Spinal cord (tissue), 10 donors: ENCODE results near the gene TRAPPC3L. TPM values are rescaled to one million over a fixed set of nuclear protein-coding genes. Genes with fewer than 3 reads are reported as not detected.
A peak's percentile ranks its signal among the peaks of the same experiment; 100 is the strongest.

Experiments used
- DNase-seq, 6 donors: peaks; one replicate each; pipeline versions ENCODE4 v3.0.0 to v3.0.0-alpha.2; 2013 to 2015; ENCODE audit warnings: low spot score in 6 of 6, low read depth in 4 of 6
- H3K27ac ChIP-seq: one replicate; pipeline ENCODE4 v1.5.1; 2013; ENCODE audit warnings: low read depth, low read length, control low read depth
- H3K27me3 ChIP-seq: one replicate; pipeline ENCODE4 v1.6.1; 2013; ENCODE audit warnings: low read length; ENCODE audit not compliant: control insufficient read depth, insufficient read depth
- H3K36me3 ChIP-seq: one replicate; pipeline ENCODE4 v1.6.1; 2013; ENCODE audit warnings: low read length; ENCODE audit not compliant: control insufficient read depth, insufficient read depth
- H3K4me1 ChIP-seq: one replicate; pipeline ENCODE4 v1.6.1; 2013; ENCODE audit warnings: low read length; ENCODE audit not compliant: control insufficient read depth, insufficient read depth
- H3K4me3 ChIP-seq: one replicate; pipeline ENCODE4 v1.5.1; 2013; ENCODE audit warnings: low read depth, low read length, control low read depth
- H3K9me3 ChIP-seq: one replicate; pipeline ENCODE4 v1.6.1; 2013; ENCODE audit warnings: low read length; ENCODE audit not compliant: control insufficient read depth, insufficient read depth
- WGBS: methylation state at CpG from one replicate; pipeline ENCODE4 v1.1.5; 2013; ENCODE audit warnings: missing lambda C conversion rate; ENCODE audit not compliant: insufficient coverage; 5-methylcytosine and 5-hydroxymethylcytosine counted together
- long read RNA-seq, 4 donors: transcript quantifications; one replicate each; lab custom pipeline, GENCODE V29; 2026
- polyA plus RNA-seq, 2 donors: library from polyadenylated mRNA; unstranded; fragments of 120-200 nt; gene quantifications; one replicate each; pipeline ENCODE4 v1.2.1, GENCODE V29; 2013; ENCODE audit not compliant: insufficient read length in 2 of 2
- total RNA-seq, 2 donors: library from RNA; depleted of rRNA in 1 of 2; stranded (reverse); fragments of 120-200 nt in 1 of 2; fragments of >200 nt in 1 of 2; gene quantifications; one replicate each; pipeline versions ENCODE4 v1.2.3 to v1.2.4, GENCODE V29; 2013 to 2014
- donor health status: healthy.

Gene TRAPPC3L
- total RNA-seq (10 to 100 TPM in 1 of 2 donors, under 1 TPM in 1; 0.33 to 16.1 TPM), polyA plus RNA-seq (under 1 TPM; 0.45 to 0.46 TPM)
- long read RNA-seq, donor 1, partial matches to known transcripts: 356 of 466 reads
- long read RNA-seq, donor 1, other reads (novel, unspliced or antisense): 110 of 466 reads
- long read RNA-seq, donor 2: 0 reads
- long read RNA-seq, donor 3: 0 reads
- long read RNA-seq, donor 4, partial matches to known transcripts: 0 of 1 reads
- long read RNA-seq, donor 4, other reads (novel, unspliced or antisense): 0 of 1 reads

- Histone ChIP-seq H3K4me3 (no peak within 1 kb of the TSS), H3K36me3 (no peaks in the 10 kb centered on the region), H3K4me1 (no peaks in the 10 kb centered on the region), H3K27me3 (no peaks in the 10 kb centered on the region), H3K27ac (no peak within 1 kb of the TSS), H3K9me3 (no peaks in the 10 kb centered on the region)
- WGBS: 20% methylated on average over 1 of the region's 4 CpGs
- peak in 1 of 6 donors; percentile 24 for DNase-seq
These were observed at the start of gene TRAPPC3L for GRCh38 chr6:116545651-116546050. Gene TRAPPC3L, minus strand, starts transcription at chr6:116545684. Its CDS starts 170 bp downstream, at chr6:116545514.

- H3K4me3 ChIP-seq: no peak overlapping the region
- no peak overlapping the region for H3K27ac ChIP-seq
- H3K9me3 ChIP-seq: no peaks in the 10 kb centered on the region
- no CpG with 5 or more reads among the region's 3 CpGs for WGBS
- no peaks in the 10 kb centered on the region for H3K27me3 ChIP-seq
- peaks cover 11% of the 10 kb centered on the region for H3K36me3 ChIP-seq
- no peaks in the 10 kb centered on the region for H3K4me1 ChIP-seq
- no peak for DNase-seq
These were observed 49.8 kb upstream of the TRAPPC3L start for GRCh38 chr6:116595247-116595646.

- Histone ChIP-seq H3K36me3 (peaks cover 12% of the 10 kb centered on the region), H3K27me3 (no peaks in the 10 kb centered on the region), H3K27ac (no peak overlapping the region), H3K9me3 (no peaks in the 10 kb centered on the region), H3K4me3 (no peak overlapping the region), H3K4me1 (no peaks in the 10 kb centered on the region)
- no peak for DNase-seq
- no CpG with 5 or more reads among the region's 2 CpGs for WGBS
These were observed 41.3 kb upstream of the TRAPPC3L start for GRCh38 chr6:116586738-116587137.

DNA sequence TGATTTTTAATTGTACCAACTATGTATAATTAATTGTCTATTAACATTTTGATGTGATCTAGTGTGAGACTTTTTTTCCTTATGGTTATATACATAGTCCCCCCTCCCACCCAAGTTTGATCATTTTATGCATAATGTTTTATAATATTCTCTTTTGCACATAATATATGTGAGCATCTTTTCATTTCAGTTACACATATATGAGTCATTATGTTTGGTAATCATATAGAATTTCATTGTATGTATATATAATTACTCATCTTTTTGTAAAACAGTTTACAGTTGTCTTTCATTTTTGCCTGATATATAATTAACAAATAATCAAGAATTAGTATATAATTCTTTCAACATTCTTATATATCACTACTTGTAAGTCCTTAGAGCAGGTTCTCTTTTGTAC lies 40.8 kb upstream of the TRAPPC3L start:
- DNase-seq: no peak
- Histone ChIP-seq H3K9me3 (no peaks in the 10 kb centered on the region), H3K36me3 (peaks cover 8% of the 10 kb centered on the region), H3K27me3 (no peaks in the 10 kb centered on the region), H3K27ac (no peak overlapping the region), H3K4me1 (no peaks in the 10 kb centered on the region), H3K4me3 (no peak overlapping the region)

GRCh38 chr6:116580198-116580597 lies 34.7 kb upstream of the TRAPPC3L start:
- DNase-seq: no peak

DNA sequence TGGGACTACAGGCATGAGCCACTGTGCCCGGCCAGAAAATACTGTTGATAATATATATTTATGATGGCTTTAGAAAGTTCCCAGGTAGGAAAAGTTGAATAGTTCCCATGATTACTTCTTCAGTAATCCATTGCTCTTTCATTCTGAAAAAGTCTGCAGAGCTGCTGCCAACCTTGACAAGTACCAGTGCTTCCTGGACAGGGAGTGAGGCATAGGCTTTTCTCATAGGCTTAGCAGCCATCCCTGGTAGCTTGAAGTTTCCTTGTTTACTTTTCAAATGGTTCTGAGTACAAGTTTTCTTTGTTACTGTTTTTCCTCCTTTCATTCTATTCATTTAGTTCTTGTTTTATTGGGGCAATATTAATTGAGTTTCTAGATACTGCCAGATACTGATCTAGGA lies 33.7 kb upstream of the TRAPPC3L start:
- peaks cover 6% of the 10 kb centered on the region for H3K36me3 ChIP-seq
- no peaks in the 10 kb centered on the region for H3K27me3 ChIP-seq
- no peaks in the 10 kb centered on the region for H3K4me1 ChIP-seq
- DNase-seq: no peak
- H3K27ac ChIP-seq: no peak overlapping the region
- H3K9me3 ChIP-seq: no peaks in the 10 kb centered on the region
- WGBS: no CpG with 5 or more reads among the region's 1 CpG
- H3K4me3 ChIP-seq: no peak overlapping the region

More at GRCh38 chr6:116580198-116580597, 34.7 kb upstream of the TRAPPC3L start:
- Histone ChIP-seq H3K4me3 (no peak overlapping the region), H3K27ac (no peak overlapping the region), H3K9me3 (no peaks in the 10 kb centered on the region), H3K27me3 (no peaks in the 10 kb centered on the region), H3K36me3 (peaks cover 3% of the 10 kb centered on the region), H3K4me1 (no peaks in the 10 kb centered on the region)
- 100% methylated on average over 1 of the region's 2 CpGs for WGBS

DNA sequence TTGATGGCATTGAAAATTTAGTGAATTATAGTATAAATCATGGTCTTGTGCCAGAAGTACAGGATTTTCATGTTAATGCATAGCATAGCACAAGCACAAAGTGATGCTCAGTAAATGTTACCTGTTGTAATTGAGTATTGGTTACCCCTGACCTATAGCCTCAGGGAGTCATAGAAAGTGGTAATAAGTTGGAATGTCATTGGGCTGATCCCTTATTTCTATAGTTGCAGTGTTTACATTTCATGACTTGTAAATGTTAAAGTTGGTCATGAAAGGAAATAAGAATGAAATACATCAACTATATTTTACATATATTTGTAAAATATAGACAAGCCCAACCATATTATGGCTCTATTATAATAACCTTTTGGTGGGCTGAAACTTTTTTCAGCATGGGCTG lies 32.9 kb upstream of the TRAPPC3L start:
- no peak for DNase-seq
- Histone ChIP-seq H3K9me3 (no peaks in the 10 kb centered on the region), H3K4me3 (no peak overlapping the region), H3K27me3 (no peaks in the 10 kb centered on the region), H3K4me1 (no peaks in the 10 kb centered on the region), H3K27ac (no peak overlapping the region), H3K36me3 (peaks cover 6% of the 10 kb centered on the region)

- H3K4me1 ChIP-seq: no peaks in the 10 kb centered on the region
- no peak overlapping the region for H3K4me3 ChIP-seq
- no peak overlapping the region for H3K27ac ChIP-seq
- no peaks in the 10 kb centered on the region for H3K27me3 ChIP-seq
- 100% methylated on average over 1 of the region's 5 CpGs for WGBS
- H3K9me3 ChIP-seq: no peaks in the 10 kb centered on the region
- peaks cover 2% of the 10 kb centered on the region for H3K36me3 ChIP-seq
- DNase-seq: no peak
These were observed 32.0 kb upstream of the TRAPPC3L start for GRCh38 chr6:116577486-116577885.

GRCh38 chr6:116575227-116575626 lies 29.7 kb upstream of the TRAPPC3L start:
- Histone ChIP-seq H3K36me3 (peaks cover 2% of the 10 kb centered on the region), H3K9me3 (no peaks in the 10 kb centered on the region), H3K27me3 (no peaks in the 10 kb centered on the region), H3K4me1 (no peaks in the 10 kb centered on the region), H3K27ac (no peak overlapping the region), H3K4me3 (no peak overlapping the region)
- DNase-seq: no peak
- no CpG with 5 or more reads among the region's 2 CpGs for WGBS

DNA sequence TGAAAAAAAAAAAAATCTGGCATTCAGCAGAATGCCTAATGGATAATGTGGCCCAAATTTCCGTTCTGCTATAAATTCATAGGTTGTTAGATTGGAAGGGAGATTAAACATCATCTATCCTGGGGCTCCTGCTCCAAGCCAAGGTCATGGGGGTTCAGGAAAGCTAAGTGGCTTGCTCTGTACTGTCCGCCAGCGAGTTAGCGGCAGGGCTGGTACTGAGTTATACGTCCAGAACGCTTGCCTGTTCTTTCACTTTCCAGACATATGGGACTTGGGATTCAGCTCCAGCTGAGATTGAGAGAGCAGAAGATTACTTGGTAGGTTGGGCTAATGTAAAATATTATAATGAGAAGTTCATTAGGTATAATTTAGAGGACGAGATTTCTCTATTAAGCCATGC lies 26.7 kb upstream of the TRAPPC3L start:
- peak in 1 of 6 donors; percentile 21 for DNase-seq
- peaks cover 2% of the 10 kb centered on the region for H3K36me3 ChIP-seq
- 0% methylated on average over 2 of the region's 7 CpGs for WGBS
- no peaks in the 10 kb centered on the region for H3K27me3 ChIP-seq
- H3K4me1 ChIP-seq: no peaks in the 10 kb centered on the region
- peak overlapping the region; percentile 99 for H3K4me3 ChIP-seq
- peak overlapping the region; percentile 97 for H3K27ac ChIP-seq
- no peaks in the 10 kb centered on the region for H3K9me3 ChIP-seq
